Stimulated activated CD8-positive, alpha-beta memory T cell treated with anti-CD3 and anti-CD28 coated beads, Interleukin-4, amount 100 ng/mL, for 4 hours (primary cell): ENCODE results near the gene FDXR.

Experiments used
- DNase-seq, 2 donors: peaks; one replicate each; pipeline ENCODE4 v3.0.0-alpha.2; 2020; ENCODE audit warnings: low read depth in 2 of 2, low spot score in 1 of 2

The FDXR gene

DNA sequence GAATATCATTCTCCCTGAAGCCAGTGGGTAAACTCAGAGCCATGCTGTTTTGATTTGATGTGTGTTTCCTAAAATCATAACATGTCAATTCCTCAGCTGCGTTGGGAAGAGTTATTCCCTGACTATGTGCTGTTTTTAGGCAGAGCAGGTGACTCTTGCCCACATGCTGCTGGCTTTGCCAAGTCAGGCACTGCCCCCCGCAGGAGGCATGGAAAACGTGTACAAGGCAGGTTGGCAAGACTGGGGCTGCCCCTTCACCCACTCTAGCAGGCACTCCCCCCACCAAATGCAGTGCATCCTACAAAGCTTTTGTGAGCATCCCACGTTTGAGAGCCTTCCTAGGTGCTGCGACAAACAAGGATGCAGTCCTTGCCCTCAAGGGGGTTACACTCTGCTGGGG, 58.3 kb downstream of the FDXR start:
- no peak for DNase-seq
